GM18519 (cell line): ENCODE data around the gene DECR2.
"Not testable (repeated sequence)": the region's sequence is repeated elsewhere in the genome, so short reads cannot be mapped to it uniquely, and the experiment has no call there.

Source experiments
- ATAC-seq: cut with Tn5 transposase; IDR thresholded peaks from one replicate; pipeline ENCODE4 v1.9.1; 2021; ENCODE audit warnings: mild to moderate bottlenecking, moderate library complexity; ENCODE audit not compliant: unreplicated experiment, low FRiP score

DECR2 gene

GRCh38 chr16:377419-377951, 24.2 kb upstream of the DECR2 start:
- ATAC-seq: no peak

GRCh38 chr16:378113-378820, 23.4 kb upstream of the DECR2 start:
- not testable (repeated sequence) for ATAC-seq

DNA sequence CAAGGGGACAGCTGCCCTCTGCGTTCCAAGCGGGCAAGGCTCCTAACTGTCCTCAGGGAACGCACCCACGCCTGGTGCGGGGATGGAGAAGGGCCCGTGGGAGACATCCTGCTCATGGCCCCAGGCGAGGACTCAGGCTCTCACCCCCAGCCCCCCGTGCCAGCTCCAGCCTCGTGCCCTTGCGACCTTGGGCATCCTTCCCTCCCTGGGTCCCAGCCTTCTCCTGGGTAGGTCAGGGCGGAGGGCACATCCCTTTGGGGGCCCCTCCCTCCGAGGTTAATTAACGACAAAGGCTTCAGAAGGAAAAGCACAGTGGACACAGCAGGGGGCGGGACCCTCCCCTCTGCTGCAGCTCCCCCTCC, 22.9 kb upstream of the DECR2 start:
- no peak for ATAC-seq

- no peak for ATAC-seq
Observed at GRCh38 chr16:379183-379960, 22.3 kb upstream of the DECR2 start.

DNA sequence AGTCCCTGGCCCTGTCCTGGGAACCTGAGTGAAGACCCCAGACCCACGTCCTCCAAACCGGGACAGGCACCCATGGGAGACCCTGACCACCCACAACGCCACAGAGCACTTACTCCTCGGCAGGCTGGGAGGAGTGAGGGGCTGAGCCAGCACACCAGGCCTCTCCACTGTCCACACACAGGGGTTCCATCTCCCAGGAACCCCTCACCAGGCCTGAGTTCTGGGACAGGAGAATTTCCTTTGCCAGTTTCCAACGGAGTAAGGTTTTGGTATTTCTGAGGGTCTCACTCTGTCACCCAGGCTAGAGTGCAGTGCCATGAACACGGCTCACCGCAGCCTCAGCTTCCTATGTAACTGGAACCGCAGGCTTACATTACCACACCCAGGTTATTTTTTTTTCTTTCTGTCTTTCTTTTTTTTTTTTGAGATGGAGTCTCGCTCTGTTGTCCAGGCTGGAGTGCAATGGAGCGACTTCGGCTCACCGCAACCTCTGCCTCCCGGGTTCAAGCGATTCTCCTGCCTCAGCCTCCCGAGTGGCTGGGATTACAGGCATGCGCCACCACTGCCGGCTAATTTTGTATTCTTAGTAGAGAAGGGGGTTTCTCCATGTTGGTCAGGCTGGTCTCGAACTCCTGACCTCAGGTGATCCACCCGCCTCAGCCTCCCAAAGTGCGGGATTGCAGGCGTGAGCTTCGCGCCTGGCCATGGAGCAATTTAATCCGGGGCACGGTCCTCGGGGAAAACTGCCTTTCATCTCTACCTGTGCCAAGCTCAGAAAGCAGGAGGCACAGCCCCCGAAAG, 21.5 kb upstream of the DECR2 start:
- no peak for ATAC-seq

DNA sequence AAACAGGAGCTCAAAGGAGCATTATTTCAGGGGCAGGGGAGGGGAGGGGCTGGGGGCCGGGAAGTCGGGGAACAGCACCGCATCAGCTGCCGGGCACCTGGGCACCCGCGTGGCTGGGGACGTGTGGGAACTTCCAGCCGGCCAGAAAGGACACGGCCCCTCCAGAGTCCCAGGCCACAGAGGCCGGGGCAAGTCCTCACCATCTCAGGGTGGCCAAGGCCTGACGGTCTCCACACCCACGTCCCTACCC, 21.0 kb upstream of the DECR2 start:
- ATAC-seq: no peak

DNA sequence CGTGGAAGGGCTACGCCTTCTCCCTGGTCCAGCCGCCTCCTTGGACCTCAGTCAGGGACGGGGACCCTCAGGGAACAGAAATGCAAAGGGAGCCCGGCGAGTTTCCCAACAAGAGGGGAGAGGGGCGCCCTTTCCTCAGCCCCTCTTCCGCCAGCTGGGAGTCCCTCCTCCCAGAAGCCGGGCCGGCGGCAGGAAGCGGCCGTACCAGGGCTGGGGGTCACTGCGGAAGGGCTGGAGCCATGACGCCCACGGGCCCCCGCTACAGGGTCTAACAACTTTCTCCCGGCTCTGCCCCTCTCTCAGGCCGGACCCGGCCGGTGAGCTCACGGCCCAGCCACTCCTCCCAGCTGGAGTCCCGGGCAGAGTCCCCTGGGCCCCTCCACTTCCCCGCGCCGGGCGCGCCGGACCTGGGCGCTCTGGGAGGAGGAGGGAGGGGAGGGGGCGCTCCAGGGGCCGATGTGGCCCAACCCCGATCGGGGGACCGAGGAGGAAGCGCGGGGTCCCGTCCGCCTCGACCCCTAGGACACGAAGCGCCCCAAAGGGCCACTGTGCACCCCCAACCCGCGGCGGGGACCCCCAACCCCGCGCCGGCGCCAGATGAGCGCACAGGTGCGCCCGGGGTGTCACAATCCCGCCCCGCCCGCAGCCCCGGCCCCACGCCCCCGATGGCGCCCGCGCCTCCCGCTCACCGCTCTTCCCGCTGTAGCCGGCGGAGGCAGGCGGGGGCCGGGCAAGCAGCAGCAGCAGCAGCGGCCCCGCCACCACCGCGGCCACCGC, 20.5 kb upstream of the DECR2 start:
- ATAC-seq: peak; percentile 7

DNA sequence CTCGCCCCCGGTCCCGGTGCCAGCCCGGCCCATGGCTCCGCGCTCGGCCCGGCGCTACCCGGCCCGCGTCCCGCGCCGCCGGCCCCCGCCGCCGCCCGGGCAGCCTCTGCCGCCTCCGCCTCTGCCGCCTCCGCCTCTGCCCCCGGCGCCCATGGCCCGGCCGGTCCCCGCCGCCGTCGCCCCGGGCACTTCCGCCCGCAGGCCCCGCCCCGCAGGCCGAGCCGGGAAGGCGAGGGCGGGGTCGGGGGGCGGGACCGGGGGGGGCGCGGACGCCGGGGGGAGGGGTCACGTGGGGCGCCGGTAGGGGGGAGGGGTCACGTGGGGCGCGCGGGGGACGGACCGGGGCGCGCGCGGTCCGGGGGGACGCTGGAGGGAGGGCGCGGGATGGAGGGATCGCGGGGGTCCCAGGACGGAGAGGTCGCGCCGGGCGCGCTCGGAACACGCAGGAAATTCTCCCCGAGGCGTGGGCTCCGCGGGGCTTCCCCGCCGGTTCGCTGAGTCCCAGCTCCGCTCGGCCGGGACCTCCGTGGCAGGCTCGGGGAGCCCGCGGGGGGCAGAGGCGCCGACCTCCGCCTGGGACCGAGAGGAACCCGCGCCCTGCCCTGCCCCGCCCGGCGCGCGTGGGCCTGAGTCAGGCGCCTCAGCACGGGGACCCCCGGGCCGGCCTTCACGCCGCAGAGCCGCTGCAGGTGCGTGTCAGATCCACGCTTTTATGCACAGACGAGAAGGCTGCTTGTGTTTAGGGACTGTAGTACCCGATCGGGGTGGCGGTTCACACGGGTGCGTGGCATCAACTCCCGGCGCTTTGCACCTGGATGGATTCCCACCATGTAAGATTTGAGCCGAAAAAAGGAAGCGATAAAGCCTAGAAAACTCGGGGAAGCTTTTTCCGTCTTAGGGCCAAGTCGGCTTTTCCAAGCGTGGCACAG, 19.6 kb upstream of the DECR2 start, which contains the start of gene PGAP6:
PGAP6 (minus strand) TSS at position 190 of the 929 bp plus-strand sequence; CDS start at position 33, 157 bp downstream.
- ATAC-seq: peak; percentile 31

DNA sequence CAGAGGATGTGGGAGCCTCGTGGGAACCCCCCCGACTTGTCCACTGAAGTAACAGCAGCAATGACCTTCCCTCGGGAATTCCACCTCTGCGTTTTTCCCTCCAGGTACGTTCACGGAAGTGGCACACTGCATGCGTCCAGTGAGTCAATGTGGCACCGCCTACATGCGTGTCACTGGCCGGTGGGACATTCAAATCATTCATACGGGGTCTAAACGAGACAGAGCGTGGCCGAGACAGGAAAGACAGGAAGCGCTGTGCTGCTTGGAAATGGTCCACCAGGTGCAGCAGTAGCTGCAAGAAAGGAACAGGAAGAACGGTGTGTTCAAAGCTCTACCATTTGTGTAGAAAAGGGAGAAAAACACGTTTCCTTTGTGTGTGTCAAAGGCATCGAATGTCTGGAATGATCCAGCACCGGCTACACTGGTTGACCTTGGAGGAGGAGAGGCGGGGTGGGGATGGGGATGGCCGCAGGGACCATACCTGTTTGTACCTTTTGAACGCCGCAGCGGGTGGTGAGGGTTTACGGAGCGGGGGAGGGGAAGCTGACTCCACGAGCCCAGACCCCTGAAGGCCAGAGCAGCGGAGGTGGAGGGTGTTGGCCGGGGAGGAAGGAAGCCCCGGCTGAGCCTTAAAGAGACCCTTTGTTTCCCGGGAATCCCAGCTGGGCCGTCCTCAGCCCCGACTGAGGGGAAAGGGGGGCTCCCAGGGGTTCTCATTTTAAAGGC, 18.2 kb upstream of the DECR2 start:
- no peak for ATAC-seq

DNA sequence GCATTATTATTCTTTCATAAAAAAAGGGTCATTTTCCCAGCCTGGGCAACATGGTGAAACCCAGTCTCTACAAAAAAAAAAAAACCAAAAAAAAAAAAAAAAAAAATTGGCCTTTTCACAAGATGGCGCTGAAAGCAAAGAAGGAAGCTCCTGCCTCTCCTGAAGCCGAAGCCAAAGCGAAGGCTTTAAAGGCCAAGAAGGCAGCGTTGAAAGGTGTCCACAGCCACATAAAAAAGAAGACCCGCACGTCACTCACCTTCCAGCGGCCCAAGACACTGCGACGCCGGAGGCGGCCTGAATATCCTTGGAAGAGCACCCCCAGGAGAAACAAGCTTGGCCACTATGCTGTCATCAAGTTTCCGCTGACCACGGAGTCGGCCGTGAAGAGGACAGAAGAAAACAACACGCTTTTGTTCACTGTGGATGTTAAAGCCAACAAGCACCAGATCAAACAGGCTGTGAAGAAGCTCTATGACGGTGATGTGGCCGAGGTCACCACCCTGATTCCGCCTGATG, 15.0 kb upstream of the DECR2 start:
- ATAC-seq: no peak

- not testable (repeated sequence) for ATAC-seq
Observed at GRCh38 chr16:387761-388666, 13.7 kb upstream of the DECR2 start.

DNA sequence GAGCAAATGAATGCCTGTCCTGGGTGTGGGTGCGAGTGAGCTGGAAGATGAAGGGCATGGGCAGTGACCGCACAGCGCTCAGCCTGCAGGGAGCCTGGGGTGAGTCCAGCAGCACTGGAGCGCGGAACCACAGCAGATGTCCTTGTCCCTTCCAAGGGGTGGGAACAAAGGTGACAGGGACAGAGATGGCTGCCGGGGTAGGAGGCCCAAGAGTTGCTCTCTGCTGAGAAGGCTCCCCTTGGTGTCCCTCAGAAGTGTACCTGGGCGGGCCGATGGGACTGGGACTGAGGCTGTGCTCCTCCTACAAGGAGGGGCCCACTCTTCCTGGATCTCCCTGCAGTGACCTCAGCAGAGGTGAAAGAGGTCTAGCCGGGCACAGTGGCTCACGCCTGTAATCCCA, 12.3 kb upstream of the DECR2 start:
- no peak for ATAC-seq

GRCh38 chr16:391885-392335, 9.8 kb upstream of the DECR2 start:
- ATAC-seq: no peak

DNA sequence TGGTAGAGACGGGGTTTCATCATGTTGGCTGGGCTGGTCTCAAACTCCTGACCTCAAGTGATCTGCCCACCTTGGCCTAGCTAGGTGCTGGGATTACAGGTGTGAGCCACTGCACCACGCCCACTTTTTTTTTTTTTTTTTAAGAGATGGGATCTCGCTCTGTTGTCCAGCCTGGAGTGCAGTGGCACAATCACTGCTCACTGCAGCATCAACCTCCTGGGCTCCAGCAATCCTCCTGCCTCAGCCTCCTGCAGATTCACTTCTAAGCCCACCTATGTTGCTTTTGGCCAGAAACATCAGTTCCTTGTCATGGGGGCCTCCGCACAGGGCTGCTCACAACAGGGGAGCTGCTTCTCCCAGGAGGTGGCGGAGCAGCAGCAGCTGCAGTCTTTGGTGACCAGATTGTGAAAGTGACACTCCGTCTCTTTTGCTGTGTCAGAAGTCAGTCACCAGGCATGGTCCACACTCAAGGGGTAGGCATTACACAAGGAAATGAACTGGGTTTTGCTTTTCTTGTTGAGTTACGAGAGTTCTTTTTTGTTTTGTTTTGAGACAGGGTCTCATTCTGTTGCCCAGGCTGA, 9.1 kb upstream of the DECR2 start:
- ATAC-seq: no peak

DNA sequence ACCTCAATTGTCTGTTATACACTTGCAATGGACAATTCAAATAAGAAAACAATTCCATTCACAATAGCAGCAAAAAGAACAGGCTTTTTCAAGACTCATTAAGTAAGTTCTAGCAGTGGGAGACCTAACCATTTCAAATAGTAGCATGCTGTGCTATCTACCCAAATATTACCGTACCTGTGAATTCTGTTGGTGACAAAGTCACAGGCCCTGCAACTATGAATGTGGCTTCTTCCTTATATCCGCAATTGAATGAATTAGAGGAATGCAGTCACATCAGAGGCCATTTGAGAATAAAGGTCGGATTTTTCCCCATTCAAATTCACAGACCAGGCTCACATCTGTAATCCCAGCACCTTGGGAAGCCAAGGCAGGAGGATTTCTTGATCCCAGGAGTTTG, 5.5 kb upstream of the DECR2 start:
- ATAC-seq: no peak

DNA sequence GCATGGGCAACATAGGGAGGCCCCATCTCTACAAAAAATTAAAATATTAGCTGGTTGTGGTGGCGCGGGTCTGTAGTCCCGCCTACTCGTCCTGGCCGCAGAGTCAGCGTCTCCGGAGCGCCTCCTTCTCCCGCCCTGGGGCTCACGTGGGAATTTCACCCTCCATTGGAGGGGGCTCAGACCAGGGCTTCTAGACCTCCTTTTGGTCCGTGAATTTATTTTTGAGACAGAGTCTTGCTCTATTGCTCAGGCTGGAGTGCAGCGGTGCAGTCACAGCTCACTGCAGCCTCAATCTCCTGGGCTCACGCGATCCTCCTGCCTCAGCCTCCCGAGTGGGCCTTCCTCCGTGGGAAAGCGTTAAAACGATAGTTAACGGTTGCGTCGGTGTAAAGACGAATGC, 5.1 kb upstream of the DECR2 start:
- ATAC-seq: no peak

DNA sequence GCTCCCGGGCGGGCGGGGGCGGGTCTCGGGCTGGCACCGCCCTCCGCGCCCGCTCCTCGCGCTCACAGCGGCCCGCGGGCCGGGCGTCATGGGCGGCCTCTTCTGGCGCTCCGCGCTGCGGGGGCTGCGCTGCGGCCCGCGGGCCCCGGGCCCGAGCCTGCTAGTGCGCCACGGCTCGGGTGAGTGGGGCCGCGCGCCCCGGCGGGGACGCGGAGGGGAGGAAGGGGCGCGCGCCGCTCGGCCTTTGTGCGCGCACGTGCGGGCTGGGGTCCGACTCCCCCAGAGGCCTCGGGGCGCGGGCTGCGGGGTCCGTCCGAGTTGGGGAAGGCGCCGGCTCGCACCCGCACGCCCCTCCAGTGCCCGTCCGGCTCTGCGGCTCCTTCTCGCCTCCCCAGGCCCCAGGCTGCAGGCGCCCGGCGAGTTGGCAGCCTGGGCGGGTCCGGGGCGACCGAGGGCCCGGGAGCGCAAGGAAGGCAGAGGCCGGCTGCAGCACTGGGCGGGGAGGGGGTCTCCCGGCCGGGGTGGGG, 4.5 kb upstream of the DECR2 start, which contains the start of gene NME4:
NME4 (plus strand) TSS at position 65 of the 527 bp plus-strand sequence; CDS start at position 89, 24 bp downstream.
- no peak for ATAC-seq
